H9 (cell line): ENCODE results near the gene KBTBD12. TPM values are rescaled to one million over a fixed set of nuclear protein-coding genes. Genes with fewer than 3 reads are reported as not detected.

Experiments
- DNase-seq: peaks from one replicate; pipeline ENCODE4 v3.0.0-alpha.2; 2017
- H2AFZ ChIP-seq: one replicate; pipeline ENCODE4 v1.6.1; 2013; ENCODE audit warnings: mild to moderate bottlenecking, low read length, control low read depth, moderate library complexity
- H2AK5ac ChIP-seq: 2 replicates; pipeline ENCODE4 v1.6.1; 2013; ENCODE audit warnings: low read length, control low read depth, mixed read lengths; ENCODE audit not compliant: insufficient read length
- H2BK120ac ChIP-seq: one replicate; pipeline ENCODE4 v1.6.1; 2013; ENCODE audit warnings: low read depth, mild to moderate bottlenecking, low read length, control low read depth, inconsistent platforms; ENCODE audit not compliant: poor library complexity, severe bottlenecking
- H2BK12ac ChIP-seq: 2 replicates; pipeline ENCODE4 v1.6.1; 2013; ENCODE audit warnings: low read length, control low read depth, mixed read lengths, low read depth; ENCODE audit not compliant: insufficient read length
- H2BK15ac ChIP-seq: 2 replicates; pipeline ENCODE4 v1.6.1; 2013; ENCODE audit warnings: low read depth, low read length, control low read depth
- H2BK20ac ChIP-seq: one replicate; pipeline ENCODE4 v1.6.1; 2013; ENCODE audit warnings: low read depth, mild to moderate bottlenecking, low read length, control low read depth, inconsistent platforms; ENCODE audit not compliant: poor library complexity, severe bottlenecking
- H2BK5ac ChIP-seq: 2 replicates; pipeline ENCODE4 v1.6.1; 2013; ENCODE audit warnings: low read length, control low read depth, mixed read lengths; ENCODE audit not compliant: insufficient read length
- H3K14ac ChIP-seq: 2 replicates; pipeline ENCODE4 v1.6.1; 2013; ENCODE audit warnings: low read length, control low read depth; ENCODE audit not compliant: insufficient read depth
- H3K18ac ChIP-seq: 2 replicates; pipeline ENCODE4 v1.6.1; 2013; ENCODE audit warnings: low read depth, mild to moderate bottlenecking, mixed read lengths, low read length, control low read depth; ENCODE audit not compliant: insufficient read length
- H3K23ac ChIP-seq: 2 replicates; pipeline ENCODE4 v1.6.1; 2013; ENCODE audit warnings: low read length, control low read depth, mixed read lengths, low read depth; ENCODE audit not compliant: insufficient read length
- H3K23me2 ChIP-seq: 2 replicates; pipeline ENCODE4 v1.6.1; 2013; ENCODE audit warnings: low read depth, mild to moderate bottlenecking, mixed read lengths, low read length, control low read depth; ENCODE audit not compliant: insufficient read length, poor library complexity, severe bottlenecking
- H3K27ac ChIP-seq: 2 replicates; pipeline ENCODE4 v1.5.1; 2013; ENCODE audit warnings: low read length, control low read depth, mixed read lengths, low read depth; ENCODE audit not compliant: insufficient read length
- H3K27me3 ChIP-seq: 2 replicates; pipeline ENCODE4 v1.6.1; 2013; ENCODE audit warnings: low read length, control low read depth, inconsistent platforms; ENCODE audit not compliant: insufficient read depth
- H3K4ac ChIP-seq: 2 replicates; pipeline ENCODE4 v1.6.1; 2013; ENCODE audit warnings: low read depth, mild to moderate bottlenecking, control low read depth, inconsistent platforms, low read length, moderate library complexity
- H3K4me1 ChIP-seq: 2 replicates; pipeline ENCODE4 v1.6.1; 2013; ENCODE audit warnings: low read length, control low read depth, inconsistent platforms; ENCODE audit not compliant: insufficient read depth
- H3K4me2 ChIP-seq: 2 replicates; pipeline ENCODE4 v1.6.1; 2013; ENCODE audit warnings: low read length, control low read depth, mixed read lengths; ENCODE audit not compliant: insufficient read length, insufficient read depth
- H3K56ac ChIP-seq: 2 replicates; pipeline ENCODE4 v1.6.1; 2013; ENCODE audit warnings: low read depth, mild to moderate bottlenecking, mixed read lengths, low read length, control low read depth; ENCODE audit not compliant: insufficient read length
- H3K79me1 ChIP-seq: 2 replicates; pipeline ENCODE4 v1.6.1; 2013; ENCODE audit warnings: low read depth, mild to moderate bottlenecking, moderate library complexity, low read length, control low read depth, inconsistent platforms; ENCODE audit not compliant: insufficient read depth, poor library complexity, severe bottlenecking
- H3K79me2 ChIP-seq: 2 replicates; pipeline ENCODE4 v1.6.1; 2013; ENCODE audit warnings: low read length, control low read depth, inconsistent platforms; ENCODE audit not compliant: insufficient read depth
- H3K9ac ChIP-seq: 2 replicates; pipeline ENCODE4 v1.6.1; 2013; ENCODE audit warnings: low read length, control low read depth, mixed read lengths; ENCODE audit not compliant: insufficient read length; ENCODE audit errors: extremely low read depth
- H3K9me3 ChIP-seq: one replicate; pipeline ENCODE4 v1.6.1; 2013; ENCODE audit warnings: low read depth, low read length, inconsistent platforms; ENCODE audit not compliant: control insufficient read depth
- H3T11ph ChIP-seq: one replicate; pipeline ENCODE4 v1.6.1; 2013; ENCODE audit warnings: mild to moderate bottlenecking, low read length, control low read depth, inconsistent platforms
- H4K20me1 ChIP-seq: one replicate; pipeline ENCODE4 v1.6.1; 2013; ENCODE audit not compliant: control insufficient read depth, insufficient read length, insufficient read depth
- H4K5ac ChIP-seq: 2 replicates; pipeline ENCODE4 v1.6.1; 2013; ENCODE audit warnings: low read depth, mild to moderate bottlenecking, mixed read lengths, low read length, control low read depth; ENCODE audit not compliant: insufficient read length
- H4K8ac ChIP-seq: replicated peaks from 2 replicates; pipeline ENCODE4 v1.6.1; 2013; ENCODE audit warnings: low read length, control low read depth, mixed read lengths, low read depth; ENCODE audit not compliant: insufficient read length
- H4K91ac ChIP-seq: 2 replicates; pipeline ENCODE4 v1.6.1; 2013; ENCODE audit warnings: low read depth, mild to moderate bottlenecking, moderate library complexity, mixed read lengths, low read length, control low read depth; ENCODE audit not compliant: insufficient read length
- H3K27ac Mint-ChIP-seq, 3 experiments: 2 replicates in 2 of 3; 3 replicates in 1 of 3; pipeline ENCODE4 v1.8.0; 2020 to 2021; ENCODE audit warnings: mixed read lengths in 3 of 3, mild to moderate bottlenecking in 1 of 3, moderate library complexity in 1 of 3
- H3K27me3 Mint-ChIP-seq: 2 replicates; pipeline ENCODE4 v1.8.0; 2021; ENCODE audit warnings: low read depth, mild to moderate bottlenecking, moderate library complexity, mixed read lengths
- H3K36me3 Mint-ChIP-seq, 3 experiments: 2 replicates in 2 of 3; 3 replicates in 1 of 3; pipeline ENCODE4 v1.8.0; 2020 to 2021; ENCODE audit warnings: low read depth in 3 of 3, mixed read lengths in 3 of 3; ENCODE audit not compliant: insufficient read depth in 1 of 3
- H3K4me1 Mint-ChIP-seq, 2 experiments: 2 replicates each; pipeline ENCODE4 v1.8.0; 2020; ENCODE audit warnings: mixed read lengths in 2 of 2
- H3K4me3 Mint-ChIP-seq, 2 experiments: 2 replicates in 1 of 2; 3 replicates in 1 of 2; pipeline ENCODE4 v1.8.0; 2020 to 2021; ENCODE audit warnings: mild to moderate bottlenecking in 2 of 2, mixed read lengths in 2 of 2, moderate library complexity in 1 of 2
- H3K9me3 Mint-ChIP-seq, 2 experiments: 2 replicates in 1 of 2; 3 replicates in 1 of 2; pipeline ENCODE4 v1.8.0; 2020; ENCODE audit warnings: mild to moderate bottlenecking in 2 of 2, mixed read lengths in 2 of 2, moderate library complexity in 1 of 2
- whole genome bisulfite sequencing: extraction: QIAGEN DNeasy Blood & Tissue Kit; methylation state at CpG from one replicate; pipeline ENCODE4 v1.1.7; 2013; ENCODE audit warnings: missing lambda C conversion rate, low lambda C conversion rate, mixed read lengths; ENCODE audit not compliant: insufficient read length; ENCODE audit errors: extremely low coverage; 5-methylcytosine and 5-hydroxymethylcytosine counted together
- total RNA-seq: library from RNA; stranded (reverse); gene quantifications from 2 replicates; pipeline ENCODE4 v1.2.1, GENCODE V29; 2021
- TF ChIP-seq, protein P1 (sequence below): fragments of 200-600 bp; sonication (generic); conservative IDR thresholded peaks from 3 replicates; pipeline ENCODE4 v1.8.0; 2021; ENCODE audit warnings: antibody characterized with exemption, mild to moderate bottlenecking

KBTBD12 gene
- total RNA-seq, 1 experiment from 2014 or later, result not detected

DNA sequence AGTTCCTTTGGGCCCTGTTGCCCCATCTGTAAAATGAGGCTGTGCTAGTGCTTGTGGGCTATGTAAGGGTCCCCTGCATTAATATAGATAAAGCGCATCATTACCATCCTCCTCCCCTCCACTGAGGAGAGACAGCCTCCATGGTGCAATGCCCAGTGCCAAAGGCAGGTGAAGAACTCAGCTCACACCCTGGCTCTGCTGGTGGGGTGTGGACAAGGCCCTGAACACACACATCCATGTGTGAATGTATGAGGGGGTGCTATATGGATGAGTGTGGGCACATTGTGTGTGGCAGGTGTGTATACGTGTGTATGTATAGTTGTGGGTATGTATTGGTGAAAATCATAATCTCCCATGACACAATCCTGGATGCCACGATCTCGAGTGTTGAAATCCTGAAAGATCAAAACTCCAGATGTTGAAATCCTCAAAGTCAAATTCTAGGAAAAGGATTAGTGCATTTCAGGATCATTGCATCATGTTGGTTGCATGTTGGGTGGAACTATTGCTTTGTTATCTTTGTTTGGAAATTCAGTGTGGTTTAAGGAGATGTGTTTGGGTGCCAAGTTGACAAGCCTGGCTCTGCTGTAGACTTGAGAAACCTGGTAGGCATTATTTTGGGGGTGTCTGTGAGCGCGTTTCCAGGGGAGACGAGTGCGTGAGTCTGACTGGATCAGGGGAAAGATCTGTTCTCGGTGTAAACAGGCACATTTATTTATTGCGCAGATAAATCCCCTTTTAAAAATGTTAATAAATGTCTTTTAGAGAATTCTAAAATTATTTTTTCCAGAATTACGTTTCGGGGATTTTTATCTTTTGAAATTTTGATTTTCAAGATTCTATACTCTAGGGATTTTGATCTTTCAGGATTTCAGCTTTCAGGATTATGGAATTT lies 95.2 kb downstream of the KBTBD12 start:
- Histone ChIP-seq H3K4ac (no peak overlapping the region), H3K4me2 (no peak overlapping the region), H2BK120ac (no peak overlapping the region), H3K27ac (no peak overlapping the region), H3K23me2 (peaks cover 5% of the 10 kb centered on the region), H3K79me2 (no peaks in the 10 kb centered on the region), H4K5ac (no peak overlapping the region), H3K27me3 (no peaks in the 10 kb centered on the region), H3K23ac (no peak overlapping the region), H2BK15ac (no peak overlapping the region), H4K8ac (no peak overlapping the region), H2BK20ac (no peak overlapping the region), H2BK12ac (no peak overlapping the region), H4K20me1 (no peaks in the 10 kb centered on the region), H2AFZ (no peak overlapping the region), H2AK5ac (no peak overlapping the region), H2BK5ac (no peak overlapping the region), H3T11ph (no peak overlapping the region), H3K9ac (no peak overlapping the region), H3K56ac (no peak overlapping the region), H3K4me1 (no peaks in the 10 kb centered on the region; the same call in 1 of the 2 replicates), H3K18ac (no peak overlapping the region), H3K9me3 (no peaks in the 10 kb centered on the region), H3K79me1 (no peaks in the 10 kb centered on the region), H3K14ac (no peak overlapping the region), H4K91ac (no peak overlapping the region)
- H3K4me1 Mint-ChIP-seq, result peaks cover 19 to 24% of the 10 kb centered on the region in 2 experiments
- H3K4me3 Mint-ChIP-seq, result no peak overlapping the region
- H3K9me3 Mint-ChIP-seq, result no peaks in the 10 kb centered on the region; a peak in 2 of 5 replicates
- no CpG with 5 or more reads among the region's 12 CpGs for WGBS
- H3K27me3 Mint-ChIP-seq, result no peaks in the 10 kb centered on the region
- H3K36me3 Mint-ChIP-seq, result no peaks in the 10 kb centered on the region
- H3K27ac Mint-ChIP-seq, result no peak overlapping the region; a peak in 1 of 7 replicates
- TF ChIP-seq, protein P1, sequence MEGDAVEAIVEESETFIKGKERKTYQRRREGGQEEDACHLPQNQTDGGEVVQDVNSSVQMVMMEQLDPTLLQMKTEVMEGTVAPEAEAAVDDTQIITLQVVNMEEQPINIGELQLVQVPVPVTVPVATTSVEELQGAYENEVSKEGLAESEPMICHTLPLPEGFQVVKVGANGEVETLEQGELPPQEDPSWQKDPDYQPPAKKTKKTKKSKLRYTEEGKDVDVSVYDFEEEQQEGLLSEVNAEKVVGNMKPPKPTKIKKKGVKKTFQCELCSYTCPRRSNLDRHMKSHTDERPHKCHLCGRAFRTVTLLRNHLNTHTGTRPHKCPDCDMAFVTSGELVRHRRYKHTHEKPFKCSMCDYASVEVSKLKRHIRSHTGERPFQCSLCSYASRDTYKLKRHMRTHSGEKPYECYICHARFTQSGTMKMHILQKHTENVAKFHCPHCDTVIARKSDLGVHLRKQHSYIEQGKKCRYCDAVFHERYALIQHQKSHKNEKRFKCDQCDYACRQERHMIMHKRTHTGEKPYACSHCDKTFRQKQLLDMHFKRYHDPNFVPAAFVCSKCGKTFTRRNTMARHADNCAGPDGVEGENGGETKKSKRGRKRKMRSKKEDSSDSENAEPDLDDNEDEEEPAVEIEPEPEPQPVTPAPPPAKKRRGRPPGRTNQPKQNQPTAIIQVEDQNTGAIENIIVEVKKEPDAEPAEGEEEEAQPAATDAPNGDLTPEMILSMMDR, result no peak
- no peak for DNase-seq
